ENCODE measurements around the gene TTC13.

TTC13 gene

GRCh38 chr1:230867101-230867902 is 111.4 kb downstream of the TTC13 start:
- no peak for DNase-seq

- DNase-seq = no peak
Observed at GRCh38 chr1:230866171-230867070, 112.2 kb downstream of the TTC13 start.

- DNase-seq = no peak
Observed at GRCh38 chr1:230865062-230865817, 113.4 kb downstream of the TTC13 start.

- no peak for DNase-seq
Observed at GRCh38 chr1:230864441-230864840, 114.2 kb downstream of the TTC13 start.

- no peak for DNase-seq
Observed at GRCh38 chr1:230863449-230863848, 115.2 kb downstream of the TTC13 start.

- no peak for DNase-seq
Observed at GRCh38 chr1:230861970-230862595, 116.6 kb downstream of the TTC13 start.

- DNase-seq = no peak
Observed at GRCh38 chr1:230861489-230861888, 117.2 kb downstream of the TTC13 start.

GRCh38 chr1:230860617-230861384 is 117.9 kb downstream of the TTC13 start:
- no peak for DNase-seq

- no peak for DNase-seq
Observed at GRCh38 chr1:230858918-230859729, 119.5 kb downstream of the TTC13 start.

GRCh38 chr1:230858236-230858820 is 120.3 kb downstream of the TTC13 start:
- no peak for DNase-seq

- no peak for DNase-seq
Observed at GRCh38 chr1:230857822-230858221, 120.8 kb downstream of the TTC13 start.

- DNase-seq = no peak
Observed at GRCh38 chr1:230857077-230857476, 121.6 kb downstream of the TTC13 start.

All from NCI-H1436 treated with DMSO at 0.1 percent for 48 hours (cell line).